SK-N-SH treated with all-trans-retinoic acid at 6 μM for 48 hours (cell line): ENCODE data around the gene FRS2.

Experiments
- ARNTL ChIP-seq: fragments of 450-650 bp; formaldehyde crosslinking; IDR thresholded peaks from 2 replicates; pipeline ENCODE4 v1.5.0; 2020; ENCODE audit warnings: low read depth, mild to moderate bottlenecking, moderate library complexity, borderline replicate concordance
- ZC3H10 ChIP-seq: fragments of 250-450 bp; sonication (Bioruptor Pico); IDR thresholded peaks from 2 replicates; pipeline ENCODE4 v1.5.1; 2021; ENCODE audit warnings: mild to moderate bottlenecking, moderate library complexity

FRS2 gene

DNA sequence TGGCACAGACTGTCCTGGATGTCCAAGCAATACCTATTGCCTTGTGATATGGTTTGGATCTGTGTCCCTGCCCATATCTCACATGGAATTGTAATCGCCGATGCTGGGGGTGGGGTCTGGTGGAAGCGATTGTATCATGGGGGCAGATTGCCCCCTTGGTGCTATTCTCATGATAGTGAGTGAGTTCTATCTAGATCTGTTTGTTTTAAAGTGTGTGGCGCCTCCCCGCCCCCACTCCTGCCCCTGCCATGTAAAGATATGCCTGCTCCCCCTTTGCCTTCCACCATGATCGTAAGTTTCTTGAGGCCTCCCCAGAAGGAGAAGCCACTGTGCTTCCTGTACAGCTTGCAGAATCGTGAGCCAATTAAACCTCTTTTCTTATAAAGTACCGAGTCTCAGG, 157.3 kb downstream of the FRS2 start (continued):
- TF ChIP-seq ZC3H10 (CRISPR knock-in tag) (no peak), ARNTL (CRISPR knock-in tag) (no peak)
